HG02870 (cell line): ENCODE measurements around the gene CNIH4.
"Not testable (repeated sequence)": the region's sequence is repeated elsewhere in the genome, so short reads cannot be mapped to it uniquely, and the experiment has no call there.

ENCODE experiments used
- ATAC-seq: cut with Tn5 transposase; IDR thresholded peaks from one replicate; pipeline ENCODE4 v1.9.1; 2021; ENCODE audit warnings: mild to moderate bottlenecking, moderate library complexity; ENCODE audit not compliant: unreplicated experiment

The CNIH4 gene

DNA sequence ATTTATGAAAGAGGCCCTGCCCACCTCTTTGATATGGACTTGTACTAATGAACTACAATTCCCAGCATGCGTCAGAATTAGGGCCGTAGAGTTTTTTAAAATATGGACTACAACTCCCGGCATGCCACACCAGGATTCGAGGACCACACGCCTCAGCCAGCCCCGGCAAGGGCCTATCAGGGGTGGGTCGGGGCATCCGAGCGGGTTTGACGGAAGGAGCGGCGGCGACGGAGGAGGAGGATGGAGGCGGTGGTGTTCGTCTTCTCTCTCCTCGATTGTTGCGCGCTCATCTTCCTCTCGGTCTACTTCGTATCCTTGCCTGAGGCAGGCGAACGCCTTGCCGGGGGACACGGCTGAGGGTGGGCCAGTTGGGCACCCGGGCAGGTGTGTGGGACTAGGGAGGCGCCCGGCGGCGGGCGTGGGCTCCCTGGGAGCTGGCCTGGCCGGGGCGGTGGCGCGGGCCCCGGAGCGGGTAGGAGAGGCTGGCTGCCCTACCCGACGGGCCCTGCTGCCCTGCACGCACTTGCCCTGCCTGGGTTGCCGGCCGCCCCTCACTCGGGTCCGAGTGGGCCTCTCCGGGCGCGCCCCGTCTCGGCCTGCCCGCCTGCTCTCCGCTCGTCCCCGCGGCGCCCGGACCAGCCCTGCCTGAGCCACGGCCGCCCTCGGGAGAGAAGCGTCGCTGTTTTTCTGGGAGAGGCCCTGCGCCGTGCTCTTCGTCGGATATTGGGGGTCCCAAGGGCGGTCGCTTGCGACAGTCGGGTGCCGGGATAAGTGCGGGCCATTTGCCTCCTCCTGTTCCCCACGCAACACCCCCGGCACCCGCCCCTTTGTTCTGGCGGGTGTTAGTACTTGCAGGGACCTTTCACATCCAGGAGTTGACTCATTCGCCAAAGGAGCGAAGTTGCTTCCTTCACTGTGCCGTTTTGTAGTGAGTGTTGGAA is at the start of gene CNIH4:
Gene CNIH4, plus strand, starts transcription at position 195 of the 941 bp plus-strand sequence. Its CDS starts 46 bp downstream, at position 241.
- ATAC-seq = peak; percentile 97

GRCh38 chr1:224308064-224308463 is 48.6 kb upstream of the CNIH4 start:
- no peak for ATAC-seq

DNA sequence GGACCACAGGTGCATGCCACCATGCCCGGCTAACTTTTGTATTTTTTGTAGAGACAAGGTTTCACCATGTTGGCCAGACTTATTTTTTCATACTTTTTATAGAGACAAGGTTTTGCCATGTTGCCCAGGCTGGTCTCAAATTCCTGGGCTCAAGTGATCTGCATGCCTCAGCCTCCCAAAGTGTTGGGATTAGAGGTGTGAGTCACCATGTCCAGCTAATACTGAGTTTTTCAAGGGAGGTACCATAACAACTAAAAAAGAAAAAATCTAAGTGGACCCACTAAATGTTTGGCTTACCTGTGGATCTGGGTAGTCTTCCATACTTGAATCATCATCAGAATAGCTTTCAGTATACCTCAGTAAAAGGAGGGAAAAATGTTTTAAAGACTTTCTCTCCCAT is 45.2 kb upstream of the CNIH4 start:
- ATAC-seq = not testable (repeated sequence)

GRCh38 chr1:224312025-224312424 is 44.7 kb upstream of the CNIH4 start:
- ATAC-seq = no peak

- no peak for ATAC-seq
These were observed 39.2 kb upstream of the CNIH4 start for GRCh38 chr1:224317383-224318045.

GRCh38 chr1:224321706-224322105 is 35.0 kb upstream of the CNIH4 start:
- no peak for ATAC-seq

DNA sequence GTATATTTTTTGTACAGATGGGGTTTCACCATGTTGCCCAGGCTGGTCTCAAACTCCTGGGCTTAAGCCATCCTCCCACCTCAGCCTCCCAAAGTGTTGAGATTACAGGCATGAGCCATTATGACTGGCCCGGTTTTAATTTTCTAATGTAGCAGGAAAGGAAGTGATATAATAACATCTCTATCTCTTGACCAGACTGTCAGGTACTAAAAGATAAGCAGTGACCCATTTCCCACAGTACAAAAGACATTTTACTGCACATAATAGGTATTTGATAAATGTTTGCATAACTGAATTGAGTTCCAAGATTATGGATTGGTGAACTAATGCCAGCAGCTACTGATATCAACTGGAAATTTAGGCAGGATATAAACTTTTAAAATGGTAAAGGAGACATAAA is 30.7 kb upstream of the CNIH4 start:
- no peak for ATAC-seq

DNA sequence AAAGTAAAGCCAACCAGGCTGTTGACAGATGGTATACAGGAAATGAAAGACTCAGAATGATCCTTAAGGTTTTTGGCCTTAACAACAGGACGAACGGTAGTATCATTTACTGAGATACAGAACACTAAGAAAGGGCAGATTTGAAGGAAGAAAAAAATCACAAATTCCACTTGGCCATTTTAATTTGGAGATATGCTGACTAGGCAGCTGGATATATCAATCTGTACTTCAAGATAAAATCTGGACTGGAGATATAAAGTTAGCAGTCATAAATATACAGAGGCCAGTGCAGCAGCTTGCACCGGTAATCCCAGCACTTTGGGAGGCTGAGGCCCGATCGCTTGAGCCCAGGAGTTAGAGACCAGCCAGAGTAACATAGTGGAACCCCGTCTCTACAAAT is 28.0 kb upstream of the CNIH4 start:
- no peak for ATAC-seq

- no peak for ATAC-seq
These were observed 27.2 kb upstream of the CNIH4 start for GRCh38 chr1:224329484-224329841.

- peak; percentile 80 for ATAC-seq
These were observed 26.6 kb upstream of the CNIH4 start, which contains the start of gene NVL for GRCh38 chr1:224329842-224330753. NVL (minus strand) TSS chr1:224330172; CDS start chr1:224330127, 45 bp downstream.

- no peak for ATAC-seq
These were observed 25.4 kb upstream of the CNIH4 start for GRCh38 chr1:224331326-224331725.

GRCh38 chr1:224331824-224332223 is 24.9 kb upstream of the CNIH4 start:
- no peak for ATAC-seq

DNA sequence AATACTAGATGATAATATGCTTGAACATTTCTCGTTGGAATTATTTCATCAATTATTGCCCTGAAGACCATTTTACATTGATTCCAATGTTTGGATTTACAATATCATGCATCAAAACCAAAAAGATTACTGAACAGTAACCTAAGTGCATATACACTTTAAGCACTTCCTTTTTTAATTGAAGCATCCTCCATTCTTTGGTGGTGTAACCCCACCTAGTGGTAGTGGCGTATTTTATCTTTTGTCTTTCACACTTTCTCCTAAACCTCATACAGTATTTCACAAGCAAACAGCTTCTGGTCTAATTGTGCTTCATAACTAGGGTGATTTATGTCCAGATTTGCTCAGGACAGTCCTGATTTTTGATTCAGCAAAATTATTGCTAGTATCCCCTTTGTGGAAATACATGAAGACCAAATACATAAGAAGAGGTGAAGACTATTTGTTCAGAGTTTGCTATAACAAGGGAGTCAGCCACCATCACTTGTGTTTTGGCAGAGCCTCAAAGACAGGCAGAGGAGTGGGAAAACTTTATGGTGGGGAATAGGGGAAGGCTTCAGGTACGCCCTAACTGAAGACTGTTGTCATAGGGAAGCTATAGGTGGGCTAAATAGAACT is 23.3 kb upstream of the CNIH4 start:
- ATAC-seq = peak; percentile 41

DNA sequence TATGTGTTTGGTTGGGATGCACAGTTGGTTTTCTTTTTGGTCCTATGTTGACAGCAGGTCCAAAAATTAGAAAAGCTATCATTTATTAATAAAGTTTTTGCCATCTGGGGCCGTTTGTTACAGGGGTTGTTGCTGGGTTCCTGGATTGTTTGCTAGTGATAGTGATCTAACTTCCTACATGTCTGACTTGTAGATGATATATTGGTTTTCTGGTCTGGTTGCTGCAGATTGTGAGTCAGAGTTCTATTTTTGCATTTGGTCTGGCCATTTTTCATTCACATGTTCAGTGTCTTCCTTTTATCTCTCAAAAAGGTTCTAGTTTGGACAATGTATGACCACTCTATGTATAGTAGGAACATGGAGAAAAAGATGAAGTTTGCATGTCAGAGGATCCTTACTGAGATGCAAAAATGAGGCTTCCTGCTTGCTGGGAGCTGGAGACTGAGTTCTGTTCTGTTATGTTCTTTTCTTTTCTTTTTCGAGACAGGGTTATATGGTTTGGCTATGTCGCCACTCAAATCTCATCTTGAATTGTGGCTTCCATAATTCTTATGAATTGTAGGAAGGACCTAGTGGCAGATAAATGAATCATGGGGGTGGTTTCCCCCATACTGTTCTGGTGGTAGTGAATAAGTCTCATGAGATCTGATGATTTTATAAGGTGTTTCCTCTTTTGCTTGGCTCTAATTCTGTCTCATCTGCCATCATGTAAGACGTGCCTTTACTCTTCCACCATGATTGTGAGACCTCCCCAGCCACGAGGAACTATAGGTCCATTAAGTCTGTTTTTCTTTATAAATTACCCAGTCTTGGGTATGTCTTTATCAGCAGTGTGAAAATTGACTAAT is 22.5 kb upstream of the CNIH4 start:
- ATAC-seq = no peak

DNA sequence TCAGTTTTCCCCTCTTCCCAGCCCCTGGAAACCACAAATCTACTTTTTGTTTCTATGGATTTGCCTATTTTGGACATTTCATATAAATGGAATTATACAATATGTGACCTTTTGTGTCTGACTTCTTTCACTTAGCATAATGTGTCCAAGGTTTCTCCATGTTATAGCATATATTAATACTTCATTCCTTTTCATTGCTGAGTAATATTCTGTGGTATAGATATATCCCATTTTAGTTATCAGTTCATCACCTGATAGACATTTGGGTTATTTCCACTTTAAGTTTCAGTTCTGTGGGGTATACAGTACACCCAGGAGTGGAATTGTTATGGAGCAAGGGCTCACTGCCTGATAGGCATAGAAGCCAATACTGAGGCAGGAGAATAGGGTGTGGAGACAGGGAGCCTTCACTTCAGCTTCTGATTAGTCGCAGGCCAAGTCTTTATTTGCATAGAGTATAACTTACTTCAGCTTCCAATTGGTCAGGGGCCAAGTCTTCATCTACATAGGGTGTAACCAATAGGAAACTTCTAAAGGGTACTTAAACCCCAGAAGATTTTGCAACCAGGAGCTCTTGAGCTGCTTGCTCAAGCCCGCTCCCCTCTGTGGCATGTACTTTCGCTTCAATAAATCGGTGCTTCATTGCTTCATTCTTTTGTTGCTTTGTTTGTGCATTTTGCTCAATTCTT is 18.4 kb upstream of the CNIH4 start:
- ATAC-seq = no peak

- ATAC-seq = no peak
These were observed 17.1 kb upstream of the CNIH4 start for GRCh38 chr1:224339442-224340033.

DNA sequence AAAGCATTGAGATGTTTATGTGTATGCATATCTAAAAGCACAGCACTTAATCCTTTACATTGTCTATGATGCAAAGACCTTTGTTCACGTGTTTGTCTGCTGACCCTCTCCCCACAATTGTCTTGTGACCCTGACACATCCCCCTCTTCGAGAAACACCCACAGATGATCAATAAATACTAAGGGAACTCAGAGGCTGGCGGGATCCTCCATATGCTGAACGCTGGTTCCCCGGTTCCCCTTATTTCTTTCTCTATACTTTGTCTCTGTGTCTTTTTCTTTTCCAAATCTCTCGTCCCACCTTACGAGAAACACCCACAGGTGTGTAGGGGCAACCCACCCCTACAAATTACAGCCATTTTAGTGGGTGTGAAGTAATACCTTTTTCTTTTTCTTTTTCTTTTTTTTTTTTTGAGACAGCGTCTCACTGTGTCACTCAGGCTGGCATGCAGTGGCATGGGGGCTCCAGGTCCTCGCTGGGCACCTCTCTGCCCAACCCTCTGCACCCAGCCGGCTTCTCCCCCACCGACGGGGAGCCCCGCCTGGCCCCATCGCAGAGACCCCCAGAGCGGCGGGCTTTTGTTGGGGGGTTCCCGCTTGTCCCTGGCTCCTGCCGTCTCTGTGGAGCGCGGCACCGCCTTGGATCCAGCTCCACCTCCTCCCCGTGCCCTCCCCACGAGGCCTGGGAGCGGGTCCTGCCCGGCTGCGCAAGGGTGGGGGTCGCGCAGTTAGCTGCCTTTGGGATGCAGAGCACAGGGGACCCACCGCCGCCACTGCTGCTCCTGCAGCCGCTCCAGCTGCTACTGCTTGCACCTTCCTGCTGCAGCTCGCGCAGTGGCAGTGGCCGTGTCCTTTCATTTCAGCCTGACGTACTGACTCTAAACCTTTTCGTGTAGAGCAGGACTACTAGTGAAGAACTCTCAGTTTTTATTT is 16.0 kb upstream of the CNIH4 start:
- not testable (repeated sequence) for ATAC-seq

- ATAC-seq = no peak
These were observed 13.0 kb upstream of the CNIH4 start for GRCh38 chr1:224343679-224344078.
